Measurements from ENCODE around the gene ATP1B3. TPM values are rescaled to one million over a fixed set of nuclear protein-coding genes. Genes with fewer than 3 reads are reported as not detected.

Gene ATP1B3
- total and polyA plus RNA-seq, 4 donors = 6.8 to 30.2 (median 11.3) TPM

- no peak for TF ChIP-seq ATF3 (IDR thresholded peaks at IDR 0.05)
- no peak for TF ChIP-seq SP1 (IDR thresholded peaks at IDR 0.05)
- TF ChIP-seq ZBTB33 (IDR thresholded peaks at IDR 0.05) = no peak
- no peak for TF ChIP-seq JUND (IDR thresholded peaks at IDR 0.05)
- TF ChIP-seq RXRA (IDR thresholded peaks at IDR 0.05) = no peak
- no peak for TF ChIP-seq TAF1 (conservative IDR thresholded peaks at IDR 0.05)
- H3K4me1 ChIP-seq (ENCODE audit: control insufficient read depth in 4 of 4, insufficient read depth in 4 of 4, low read length in 3 of 4) = no peaks in the 10 kb centered on the region
- no peaks in the 10 kb centered on the region for H3K9me3 ChIP-seq (ENCODE audit: control insufficient read depth in 4 of 4, low read length in 3 of 4)
- no peaks in the 10 kb centered on the region for H3K27me3 ChIP-seq (ENCODE audit: control insufficient read depth in 4 of 4, insufficient read depth in 4 of 4, low read length in 3 of 4)
- WGBS = 96% methylated on average over 3 of the region's 3 CpGs
- DNase-seq (ENCODE audit: low spot score) = no peak
- H3K27ac ChIP-seq (ENCODE audit: low read depth in 1 of 2, low read length in 2 of 2) = no peak overlapping the region
- no peak overlapping the region for H3K9ac ChIP-seq (ENCODE audit: low read depth in 1 of 2, low read length in 2 of 2)
- no peak overlapping the region for H3K4me3 ChIP-seq (ENCODE audit: low read depth in 1 of 3, low read length in 3 of 3)
- no peaks in the 10 kb centered on the region for H3K36me3 ChIP-seq (ENCODE audit: control insufficient read depth in 4 of 4, insufficient read depth in 3 of 4, low read depth in 1 of 4, low read length in 3 of 4)
Observed at GRCh38 chr3:141834292-141834691, 42.2 kb upstream of the ATP1B3 start.

GRCh38 chr3:141835557-141836229 is 40.8 kb upstream of the ATP1B3 start:
- no peaks in the 10 kb centered on the region for H3K27me3 ChIP-seq (ENCODE audit: control insufficient read depth in 4 of 4, insufficient read depth in 4 of 4, low read length in 3 of 4)
- H3K4me1 ChIP-seq (ENCODE audit: control insufficient read depth in 4 of 4, insufficient read depth in 4 of 4, low read length in 3 of 4) = no peaks in the 10 kb centered on the region
- H3K36me3 ChIP-seq (ENCODE audit: control insufficient read depth in 4 of 4, insufficient read depth in 3 of 4, low read depth in 1 of 4, low read length in 3 of 4) = no peaks in the 10 kb centered on the region
- no peak overlapping the region for H3K9ac ChIP-seq (ENCODE audit: low read depth in 1 of 2, low read length in 2 of 2)
- TF ChIP-seq NR2F2 (IDR thresholded peaks at IDR 0.05) = no peak
- no peak for TF ChIP-seq SP1 (IDR thresholded peaks at IDR 0.05)
- TF ChIP-seq TAF1 (conservative IDR thresholded peaks at IDR 0.05) = no peak
- no peak for TF ChIP-seq MAX (IDR thresholded peaks at IDR 0.05)
- H3K4me3 ChIP-seq (ENCODE audit: low read depth in 1 of 3, low read length in 3 of 3) = no peak overlapping the region
- WGBS = 95% methylated on average over 15 of the region's 15 CpGs
- H3K9me3 ChIP-seq (ENCODE audit: control insufficient read depth in 4 of 4, low read length in 3 of 4) = no peaks in the 10 kb centered on the region
- H3K27ac ChIP-seq (ENCODE audit: low read depth in 1 of 2, low read length in 2 of 2) = no peak overlapping the region
- DNase-seq (ENCODE audit: low spot score) = no peak

GRCh38 chr3:141839389-141839788 is 37.1 kb upstream of the ATP1B3 start:
- TF ChIP-seq RXRA (IDR thresholded peaks at IDR 0.05) = no peak
- H3K27me3 ChIP-seq (ENCODE audit: control insufficient read depth in 4 of 4, insufficient read depth in 4 of 4, low read length in 3 of 4) = no peaks in the 10 kb centered on the region
- H3K9ac ChIP-seq (ENCODE audit: low read depth in 1 of 2, low read length in 2 of 2) = no peak overlapping the region

GRCh38 chr3:141840737-141841544 is 35.5 kb upstream of the ATP1B3 start:
- Histone ChIP-seq H3K27ac (ENCODE audit: low read depth in 1 of 2, low read length in 2 of 2) (no peak overlapping the region), H3K27me3 (ENCODE audit: control insufficient read depth in 4 of 4, insufficient read depth in 4 of 4, low read length in 3 of 4) (no peaks in the 10 kb centered on the region), H3K4me3 (ENCODE audit: low read depth in 1 of 3, low read length in 3 of 3) (no peak overlapping the region), H3K36me3 (ENCODE audit: control insufficient read depth in 4 of 4, insufficient read depth in 3 of 4, low read depth in 1 of 4, low read length in 3 of 4) (no peaks in the 10 kb centered on the region), H3K9me3 (ENCODE audit: control insufficient read depth in 4 of 4, low read length in 3 of 4) (no peaks in the 10 kb centered on the region), H3K4me1 (ENCODE audit: control insufficient read depth in 4 of 4, insufficient read depth in 4 of 4, low read length in 3 of 4) (no peaks in the 10 kb centered on the region), H3K9ac (ENCODE audit: low read depth in 1 of 2, low read length in 2 of 2) (no peak overlapping the region)
- DNase-seq (ENCODE audit: low spot score) = no peak
- 65% methylated on average over 6 of the region's 6 CpGs for WGBS
- no peak for TF ChIP-seq HNF4G (IDR thresholded peaks at IDR 0.05)
- no peak for TF ChIP-seq CTCF (IDR thresholded peaks at IDR 0.05; ENCODE audit: low read depth, low read length, missing input control)
- no peak for TF ChIP-seq REST (IDR thresholded peaks at IDR 0.05)
- TF ChIP-seq RAD21 (IDR thresholded peaks at IDR 0.05) = no peak
- TF ChIP-seq RXRA (IDR thresholded peaks at IDR 0.05) = no peak
- no peak for TF ChIP-seq NR2F2 (IDR thresholded peaks at IDR 0.05)
- TF ChIP-seq FOXA2 (IDR thresholded peaks at IDR 0.05) = no peak
- TF ChIP-seq YY1 (IDR thresholded peaks at IDR 0.05) = no peak

More at GRCh38 chr3:141839389-141839788, 37.1 kb upstream of the ATP1B3 start:
- no peak overlapping the region for H3K4me3 ChIP-seq (ENCODE audit: low read depth in 1 of 3, low read length in 3 of 3)
- H3K9me3 ChIP-seq (ENCODE audit: control insufficient read depth in 4 of 4, low read length in 3 of 4) = no peaks in the 10 kb centered on the region
- DNase-seq (ENCODE audit: low spot score) = no peak
- H3K27ac ChIP-seq (ENCODE audit: low read depth in 1 of 2, low read length in 2 of 2) = no peak overlapping the region
- no peaks in the 10 kb centered on the region for H3K36me3 ChIP-seq (ENCODE audit: control insufficient read depth in 4 of 4, insufficient read depth in 3 of 4, low read depth in 1 of 4, low read length in 3 of 4)
- H3K4me1 ChIP-seq (ENCODE audit: control insufficient read depth in 4 of 4, insufficient read depth in 4 of 4, low read length in 3 of 4) = no peaks in the 10 kb centered on the region

All from liver (tissue), 9 donors.